SK-N-SH treated with all-trans-retinoic acid at 6 μM for 48 hours (cell line): ENCODE results near the gene HERC2.

ENCODE experiments used
- ATAC-seq: fragments of 200-7000 bp; cut with Tn5 transposase; 3 replicates; pipeline ENCODE4 v1.9.1; 2020; ENCODE audit warnings: mild to moderate bottlenecking, moderate library complexity
- ARNTL ChIP-seq: fragments of 450-650 bp; formaldehyde crosslinking; IDR thresholded peaks from 2 replicates; pipeline ENCODE4 v1.5.0; 2020; ENCODE audit warnings: low read depth, mild to moderate bottlenecking, moderate library complexity, borderline replicate concordance
- BACH2 ChIP-seq: fragments of 250-450 bp; sonication (Bioruptor Pico); IDR thresholded peaks from 2 replicates; pipeline ENCODE4 v1.9.0; 2021; ENCODE audit warnings: mild to moderate bottlenecking, borderline replicate concordance
- CSDC2 ChIP-seq: fragments of 250-450 bp; sonication (Bioruptor Pico); IDR thresholded peaks from 2 replicates; pipeline ENCODE4 v1.5.0; 2020; ENCODE audit warnings: mild to moderate bottlenecking, moderate library complexity
- ESRRG ChIP-seq: fragments of 250-450 bp; sonication (Bioruptor Pico); IDR thresholded peaks from 2 replicates; pipeline ENCODE4 v1.6.1; 2021; ENCODE audit warnings: mild to moderate bottlenecking
- GLIS3 ChIP-seq: fragments of 250-450 bp; sonication (Bioruptor Pico); IDR thresholded peaks from 2 replicates; pipeline ENCODE4 v1.5.0; 2020; ENCODE audit warnings: mild to moderate bottlenecking, moderate library complexity
- ISL1 ChIP-seq: fragments of 250-450 bp; sonication (Bioruptor Pico); IDR thresholded peaks from 2 replicates; pipeline ENCODE4 v2.1.2; 2022; ENCODE audit warnings: mild to moderate bottlenecking, moderate library complexity
- OSR1 ChIP-seq: fragments of 250-450 bp; sonication (Bioruptor Pico); IDR thresholded peaks from 2 replicates; pipeline ENCODE4 v1.8.0; 2022; ENCODE audit warnings: moderate library complexity, mild to moderate bottlenecking, inconsistent platforms
- PPARA ChIP-seq: fragments of 250-450 bp; sonication (Bioruptor Pico); IDR thresholded peaks from 2 replicates; pipeline ENCODE4 v1.5.0; 2020; ENCODE audit warnings: mild to moderate bottlenecking, borderline replicate concordance
- SNAI2 ChIP-seq: fragments of 250-450 bp; sonication (Bioruptor Pico); IDR thresholded peaks from 2 replicates; pipeline ENCODE4 v1.5.0; 2020; ENCODE audit warnings: mild to moderate bottlenecking, moderate library complexity
- TCF4 ChIP-seq: fragments of 250-450 bp; sonication (Bioruptor Pico); IDR thresholded peaks from 2 replicates; pipeline ENCODE4 v1.8.0; 2021; ENCODE audit warnings: mild to moderate bottlenecking, moderate library complexity, borderline replicate concordance
- TOX ChIP-seq: fragments of 250-450 bp; sonication (Bioruptor Pico); IDR thresholded peaks from 2 replicates; pipeline ENCODE4 v1.8.0; 2021; ENCODE audit warnings: mild to moderate bottlenecking, moderate library complexity, borderline replicate concordance
- ZC3H10 ChIP-seq: fragments of 250-450 bp; sonication (Bioruptor Pico); IDR thresholded peaks from 2 replicates; pipeline ENCODE4 v1.5.1; 2021; ENCODE audit warnings: mild to moderate bottlenecking, moderate library complexity
- ZFP3 ChIP-seq: fragments of 250-450 bp; sonication (Bioruptor Pico); IDR thresholded peaks from 2 replicates; pipeline ENCODE4 v1.5.0; 2020; ENCODE audit warnings: mild to moderate bottlenecking, moderate library complexity
- ZNF8 ChIP-seq: fragments of 450-650 bp; formaldehyde crosslinking; IDR thresholded peaks from 2 replicates; pipeline ENCODE4 v1.5.0; 2020; ENCODE audit warnings: mild to moderate bottlenecking, moderate library complexity
- TF ChIP-seq, protein P1 (sequence below): fragments of 250-450 bp; sonication (Bioruptor Pico); IDR thresholded peaks from 2 replicates; pipeline ENCODE4 v1.5.1; 2020; ENCODE audit warnings: low read depth, mild to moderate bottlenecking, moderate library complexity
- TF ChIP-seq, protein P2 (sequence below): fragments of 250-450 bp; sonication (Bioruptor Pico); IDR thresholded peaks from 2 replicates; pipeline ENCODE4 v1.5.0; 2020; ENCODE audit warnings: mild to moderate bottlenecking, moderate library complexity
- TF ChIP-seq, protein P3 (sequence below): fragments of 250-450 bp; sonication (Bioruptor Pico); IDR thresholded peaks from 2 replicates; pipeline ENCODE4 v1.8.0; 2020; ENCODE audit warnings: mild to moderate bottlenecking, moderate library complexity, borderline replicate concordance
- TF ChIP-seq, protein P4 (sequence below): fragments of 250-450 bp; sonication (Bioruptor Pico); IDR thresholded peaks from 2 replicates; pipeline ENCODE4 v1.5.1; 2021; ENCODE audit warnings: mild to moderate bottlenecking, moderate library complexity
- TF ChIP-seq, protein P5 (sequence below): fragments of 250-450 bp; sonication (Bioruptor Pico); IDR thresholded peaks from 2 replicates; pipeline ENCODE4 v1.8.0; 2021; ENCODE audit warnings: low read depth, mild to moderate bottlenecking, moderate library complexity, borderline replicate concordance

HERC2 gene

DNA sequence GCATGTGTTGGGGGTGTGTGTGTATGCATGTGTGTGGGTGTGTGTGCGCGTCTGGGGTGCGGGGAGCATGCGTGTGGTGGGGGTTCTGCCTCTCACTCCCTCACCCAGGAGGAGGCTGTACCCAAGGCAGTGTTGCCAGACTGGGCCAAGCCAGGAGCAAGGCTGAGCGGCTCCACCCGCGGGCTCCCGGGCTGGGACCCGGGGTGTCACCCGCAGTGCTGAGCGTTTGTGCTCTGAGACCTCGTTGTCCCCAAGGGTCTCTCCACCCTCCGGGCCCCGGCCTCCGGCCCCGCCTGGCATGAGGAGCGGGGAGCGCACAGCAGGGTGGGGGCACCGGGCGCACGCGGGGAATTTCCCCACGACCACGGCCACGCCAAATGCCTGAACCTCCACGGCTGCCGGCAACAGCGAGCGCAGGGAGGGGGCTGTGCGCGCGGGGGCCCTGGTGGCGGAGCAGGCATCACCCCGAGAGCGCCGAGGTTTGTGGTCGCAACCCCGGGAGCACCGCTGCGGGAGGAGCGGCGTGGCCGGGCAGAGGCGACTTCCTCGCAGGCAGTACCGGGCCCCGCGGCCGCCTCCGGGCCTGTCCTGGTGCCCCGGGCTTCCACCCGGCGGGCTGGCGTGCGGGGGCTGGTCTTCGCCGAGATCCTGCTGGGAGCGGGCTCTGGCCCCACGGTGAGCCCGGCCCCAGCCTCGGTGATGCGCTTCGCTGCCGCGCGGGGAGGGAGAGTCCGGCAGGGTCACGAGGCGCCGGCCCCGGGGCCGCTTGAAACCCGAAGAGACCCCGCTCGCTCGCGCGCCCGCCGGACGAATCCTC, 215.5 kb downstream of the HERC2 start (continued):
- TF ChIP-seq, protein P1, sequence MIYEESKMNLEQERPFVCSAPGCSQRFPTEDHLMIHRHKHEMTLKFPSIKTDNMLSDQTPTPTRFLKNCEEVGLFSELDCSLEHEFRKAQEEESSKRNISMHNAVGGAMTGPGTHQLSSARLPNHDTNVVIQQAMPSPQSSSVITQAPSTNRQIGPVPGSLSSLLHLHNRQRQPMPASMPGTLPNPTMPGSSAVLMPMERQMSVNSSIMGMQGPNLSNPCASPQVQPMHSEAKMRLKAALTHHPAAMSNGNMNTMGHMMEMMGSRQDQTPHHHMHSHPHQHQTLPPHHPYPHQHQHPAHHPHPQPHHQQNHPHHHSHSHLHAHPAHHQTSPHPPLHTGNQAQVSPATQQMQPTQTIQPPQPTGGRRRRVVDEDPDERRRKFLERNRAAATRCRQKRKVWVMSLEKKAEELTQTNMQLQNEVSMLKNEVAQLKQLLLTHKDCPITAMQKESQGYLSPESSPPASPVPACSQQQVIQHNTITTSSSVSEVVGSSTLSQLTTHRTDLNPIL (CRISPR knock-in tag) = no peak

DNA sequence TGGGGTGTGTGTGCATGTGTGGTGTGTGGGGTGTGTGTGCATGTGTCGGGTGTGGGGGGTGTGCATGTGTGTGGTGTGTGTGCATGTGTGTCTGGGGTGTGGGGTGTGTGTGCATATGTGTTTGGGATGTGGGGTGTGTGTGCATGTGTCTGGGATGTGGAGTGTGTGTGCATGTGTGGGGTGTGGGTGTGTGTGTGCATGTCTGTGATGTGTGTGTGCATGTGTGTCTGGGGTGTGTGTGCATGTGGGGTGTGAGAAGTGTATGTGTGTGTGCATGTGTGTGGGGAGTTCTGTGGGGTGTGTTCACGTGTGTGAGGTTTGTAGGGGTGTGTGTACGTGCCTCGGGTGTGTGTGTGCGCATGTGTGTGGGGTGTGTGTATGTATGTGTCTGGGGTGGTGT, 216.2 kb downstream of the HERC2 start:
- TF ChIP-seq OSR1 = no peak
- no peak for TF ChIP-seq CSDC2 (CRISPR knock-in tag)
- TF ChIP-seq PPARA (CRISPR knock-in tag) = no peak
- TF ChIP-seq GLIS3 (CRISPR knock-in tag) = no peak
- no peak for TF ChIP-seq ZFP3 (CRISPR knock-in tag)
- no peak for TF ChIP-seq ARNTL (CRISPR knock-in tag)
- no peak for TF ChIP-seq ZC3H10 (CRISPR knock-in tag)
- no peak for TF ChIP-seq TOX
- TF ChIP-seq ISL1 (CRISPR knock-in tag) = no peak
- TF ChIP-seq ZNF8 (CRISPR knock-in tag) = no peak
- no peak for TF ChIP-seq BACH2 (CRISPR knock-in tag)
- TF ChIP-seq, protein P2, sequence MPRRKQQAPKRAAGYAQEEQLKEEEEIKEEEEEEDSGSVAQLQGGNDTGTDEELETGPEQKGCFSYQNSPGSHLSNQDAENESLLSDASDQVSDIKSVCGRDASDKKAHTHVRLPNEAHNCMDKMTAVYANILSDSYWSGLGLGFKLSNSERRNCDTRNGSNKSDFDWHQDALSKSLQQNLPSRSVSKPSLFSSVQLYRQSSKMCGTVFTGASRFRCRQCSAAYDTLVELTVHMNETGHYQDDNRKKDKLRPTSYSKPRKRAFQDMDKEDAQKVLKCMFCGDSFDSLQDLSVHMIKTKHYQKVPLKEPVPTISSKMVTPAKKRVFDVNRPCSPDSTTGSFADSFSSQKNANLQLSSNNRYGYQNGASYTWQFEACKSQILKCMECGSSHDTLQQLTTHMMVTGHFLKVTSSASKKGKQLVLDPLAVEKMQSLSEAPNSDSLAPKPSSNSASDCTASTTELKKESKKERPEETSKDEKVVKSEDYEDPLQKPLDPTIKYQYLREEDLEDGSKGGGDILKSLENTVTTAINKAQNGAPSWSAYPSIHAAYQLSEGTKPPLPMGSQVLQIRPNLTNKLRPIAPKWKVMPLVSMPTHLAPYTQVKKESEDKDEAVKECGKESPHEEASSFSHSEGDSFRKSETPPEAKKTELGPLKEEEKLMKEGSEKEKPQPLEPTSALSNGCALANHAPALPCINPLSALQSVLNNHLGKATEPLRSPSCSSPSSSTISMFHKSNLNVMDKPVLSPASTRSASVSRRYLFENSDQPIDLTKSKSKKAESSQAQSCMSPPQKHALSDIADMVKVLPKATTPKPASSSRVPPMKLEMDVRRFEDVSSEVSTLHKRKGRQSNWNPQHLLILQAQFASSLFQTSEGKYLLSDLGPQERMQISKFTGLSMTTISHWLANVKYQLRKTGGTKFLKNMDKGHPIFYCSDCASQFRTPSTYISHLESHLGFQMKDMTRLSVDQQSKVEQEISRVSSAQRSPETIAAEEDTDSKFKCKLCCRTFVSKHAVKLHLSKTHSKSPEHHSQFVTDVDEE = no peak
- TF ChIP-seq, protein P3, sequence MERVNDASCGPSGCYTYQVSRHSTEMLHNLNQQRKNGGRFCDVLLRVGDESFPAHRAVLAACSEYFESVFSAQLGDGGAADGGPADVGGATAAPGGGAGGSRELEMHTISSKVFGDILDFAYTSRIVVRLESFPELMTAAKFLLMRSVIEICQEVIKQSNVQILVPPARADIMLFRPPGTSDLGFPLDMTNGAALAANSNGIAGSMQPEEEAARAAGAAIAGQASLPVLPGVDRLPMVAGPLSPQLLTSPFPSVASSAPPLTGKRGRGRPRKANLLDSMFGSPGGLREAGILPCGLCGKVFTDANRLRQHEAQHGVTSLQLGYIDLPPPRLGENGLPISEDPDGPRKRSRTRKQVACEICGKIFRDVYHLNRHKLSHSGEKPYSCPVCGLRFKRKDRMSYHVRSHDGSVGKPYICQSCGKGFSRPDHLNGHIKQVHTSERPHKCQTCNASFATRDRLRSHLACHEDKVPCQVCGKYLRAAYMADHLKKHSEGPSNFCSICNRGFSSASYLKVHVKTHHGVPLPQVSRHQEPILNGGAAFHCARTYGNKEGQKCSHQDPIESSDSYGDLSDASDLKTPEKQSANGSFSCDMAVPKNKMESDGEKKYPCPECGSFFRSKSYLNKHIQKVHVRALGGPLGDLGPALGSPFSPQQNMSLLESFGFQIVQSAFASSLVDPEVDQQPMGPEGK = no peak
- ATAC-seq = no peak

DNA sequence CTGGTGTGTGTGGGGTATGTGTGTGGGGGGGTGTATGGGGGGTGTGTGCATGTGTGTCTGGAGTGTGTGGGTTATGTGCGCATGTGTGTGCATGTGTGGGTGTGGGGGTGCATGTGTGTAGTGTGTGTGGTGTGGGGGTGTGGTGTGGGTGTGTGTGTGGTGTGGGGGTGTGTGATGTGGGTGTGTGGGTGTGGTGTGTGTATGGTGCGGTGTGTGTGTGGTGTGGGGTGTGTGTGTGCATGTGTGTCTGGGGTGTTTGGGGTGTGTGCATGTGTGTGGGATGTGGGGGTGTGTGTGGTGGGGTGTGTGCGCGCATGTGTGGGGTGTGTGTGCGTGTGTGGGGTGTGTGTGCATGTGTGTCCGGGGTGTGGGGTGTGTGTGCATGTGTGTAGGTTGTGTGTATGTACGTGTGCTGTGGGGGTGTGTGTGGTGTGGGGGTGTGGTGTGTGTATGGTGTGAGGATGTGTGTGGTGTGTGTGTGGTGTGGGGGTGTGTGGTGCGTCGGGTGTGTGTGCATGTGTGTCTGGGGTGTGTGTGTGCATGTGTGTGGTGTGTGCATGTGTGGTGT, 216.7 kb downstream of the HERC2 start:
- TF ChIP-seq CSDC2 (CRISPR knock-in tag) = no peak
- TF ChIP-seq ARNTL (CRISPR knock-in tag) = no peak
- TF ChIP-seq GLIS3 (CRISPR knock-in tag) = no peak
- no peak for TF ChIP-seq ZC3H10 (CRISPR knock-in tag)
- no peak for TF ChIP-seq ESRRG (CRISPR knock-in tag)
- TF ChIP-seq, protein P4, sequence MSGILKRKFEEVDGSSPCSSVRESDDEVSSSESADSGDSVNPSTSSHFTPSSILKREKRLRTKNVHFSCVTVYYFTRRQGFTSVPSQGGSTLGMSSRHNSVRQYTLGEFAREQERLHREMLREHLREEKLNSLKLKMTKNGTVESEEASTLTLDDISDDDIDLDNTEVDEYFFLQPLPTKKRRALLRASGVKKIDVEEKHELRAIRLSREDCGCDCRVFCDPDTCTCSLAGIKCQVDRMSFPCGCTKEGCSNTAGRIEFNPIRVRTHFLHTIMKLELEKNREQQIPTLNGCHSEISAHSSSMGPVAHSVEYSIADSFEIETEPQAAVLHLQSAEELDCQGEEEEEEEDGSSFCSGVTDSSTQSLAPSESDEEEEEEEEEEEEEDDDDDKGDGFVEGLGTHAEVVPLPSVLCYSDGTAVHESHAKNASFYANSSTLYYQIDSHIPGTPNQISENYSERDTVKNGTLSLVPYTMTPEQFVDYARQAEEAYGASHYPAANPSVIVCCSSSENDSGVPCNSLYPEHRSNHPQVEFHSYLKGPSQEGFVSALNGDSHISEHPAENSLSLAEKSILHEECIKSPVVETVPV (CRISPR knock-in tag) = no peak
- TF ChIP-seq BACH2 (CRISPR knock-in tag) = no peak
- TF ChIP-seq ZNF8 (CRISPR knock-in tag) = no peak
- no peak for TF ChIP-seq PPARA (CRISPR knock-in tag)
- TF ChIP-seq, protein P5, sequence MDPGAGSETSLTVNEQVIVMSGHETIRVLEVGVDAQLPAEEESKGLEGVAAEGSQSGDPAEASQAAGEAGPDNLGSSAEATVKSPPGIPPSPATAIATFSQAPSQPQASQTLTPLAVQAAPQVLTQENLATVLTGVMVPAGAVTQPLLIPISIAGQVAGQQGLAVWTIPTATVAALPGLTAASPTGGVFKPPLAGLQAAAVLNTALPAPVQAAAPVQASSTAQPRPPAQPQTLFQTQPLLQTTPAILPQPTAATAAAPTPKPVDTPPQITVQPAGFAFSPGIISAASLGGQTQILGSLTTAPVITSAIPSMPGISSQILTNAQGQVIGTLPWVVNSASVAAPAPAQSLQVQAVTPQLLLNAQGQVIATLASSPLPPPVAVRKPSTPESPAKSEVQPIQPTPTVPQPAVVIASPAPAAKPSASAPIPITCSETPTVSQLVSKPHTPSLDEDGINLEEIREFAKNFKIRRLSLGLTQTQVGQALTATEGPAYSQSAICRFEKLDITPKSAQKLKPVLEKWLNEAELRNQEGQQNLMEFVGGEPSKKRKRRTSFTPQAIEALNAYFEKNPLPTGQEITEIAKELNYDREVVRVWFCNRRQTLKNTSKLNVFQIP (CRISPR knock-in tag) = no peak
- TF ChIP-seq, protein P3 = no peak
- TF ChIP-seq TCF4 (CRISPR knock-in tag) = no peak
- TF ChIP-seq TOX = no peak
- no peak for TF ChIP-seq OSR1
- TF ChIP-seq SNAI2 (CRISPR knock-in tag) = no peak
- TF ChIP-seq, protein P1 (CRISPR knock-in tag) = no peak
- ATAC-seq = no peak
